Measurements from ENCODE around the gene LGALS4.

The LGALS4 gene

GRCh38 chr19:38844093-38844686, 31.4 kb upstream of the LGALS4 start:
- TF ChIP-seq FOXP2 (optimal IDR thresholded peaks at IDR 0.05; ENCODE audit: borderline replicate concordance, extremely low read depth, extremely low read length, insufficient read depth): no peak
- no peak for TF ChIP-seq TAF1 (IDR thresholded peaks at IDR 0.05; ENCODE audit: borderline replicate concordance, insufficient read depth, low read length)
- TF ChIP-seq SIN3A (IDR thresholded peaks at IDR 0.05; ENCODE audit: borderline replicate concordance, insufficient read depth, low read length): no peak
- TF ChIP-seq POLR2AphosphoS5 (IDR thresholded peaks at IDR 0.05; ENCODE audit: low read depth, low read length): no peak; the same call in 1 of the 2 replicates
- no peak for TF ChIP-seq REST (IDR thresholded peaks at IDR 0.05; ENCODE audit: insufficient read depth in 1 of 2, low read depth in 2 of 2, low read length in 2 of 2)

- TF ChIP-seq SIN3A (IDR thresholded peaks at IDR 0.05; ENCODE audit: borderline replicate concordance, insufficient read depth, low read length): no peak
Measured at GRCh38 chr19:38843175-38843758, 30.5 kb upstream of the LGALS4 start.

- TF ChIP-seq POLR2AphosphoS5 (IDR thresholded peaks at IDR 0.05; ENCODE audit: low read depth, low read length) (peak; percentile 29; the same call in 1 of the 2 replicates), FOXP2 (optimal IDR thresholded peaks at IDR 0.05; ENCODE audit: borderline replicate concordance, extremely low read depth, extremely low read length, insufficient read depth) (no peak), REST (IDR thresholded peaks at IDR 0.05; ENCODE audit: insufficient read depth in 1 of 2, low read depth in 2 of 2, low read length in 2 of 2) (no peak)
Measured at GRCh38 chr19:38842439-38843174, 29.9 kb upstream of the LGALS4 start.

- TF ChIP-seq POLR2AphosphoS5 (IDR thresholded peaks at IDR 0.05; ENCODE audit: low read depth, low read length): peak; percentile 22; the same call in 1 of the 2 replicates
- TF ChIP-seq REST (IDR thresholded peaks at IDR 0.05; ENCODE audit: insufficient read depth in 1 of 2, low read depth in 2 of 2, low read length in 2 of 2): no peak
Measured at GRCh38 chr19:38841787-38842438, 29.2 kb upstream of the LGALS4 start.

- TF ChIP-seq REST (IDR thresholded peaks at IDR 0.05; ENCODE audit: insufficient read depth in 1 of 2, low read depth in 2 of 2, low read length in 2 of 2): no peak
- no peak for TF ChIP-seq FOXP2 (optimal IDR thresholded peaks at IDR 0.05; ENCODE audit: borderline replicate concordance, extremely low read depth, extremely low read length, insufficient read depth)
- no peak for TF ChIP-seq POLR2AphosphoS5 (IDR thresholded peaks at IDR 0.05; ENCODE audit: low read depth, low read length)
- no peak for TF ChIP-seq SIN3A (IDR thresholded peaks at IDR 0.05; ENCODE audit: borderline replicate concordance, insufficient read depth, low read length)
- no peak for TF ChIP-seq TAF1 (IDR thresholded peaks at IDR 0.05; ENCODE audit: borderline replicate concordance, insufficient read depth, low read length)
Measured at GRCh38 chr19:38841180-38841766, 28.5 kb upstream of the LGALS4 start.
